Neural cell (in vitro differentiated cells): ENCODE data around the gene SMAD9. TPM values are rescaled to one million over a fixed set of nuclear protein-coding genes. Genes with fewer than 3 reads are reported as not detected.

Source experiments
- H2AFZ ChIP-seq: fragments of 200-600, 300-800 bp; sonication (generic), shearing (Covaris generic); 2 replicates; pipeline ENCODE4 v1.6.0; 2014; ENCODE audit warnings: low read depth, mild to moderate bottlenecking, antibody characterized with exemption, low read length, moderate library complexity
- H3F3A ChIP-seq: fragments of 200-600 bp; shearing (Covaris generic); 2 replicates; pipeline ENCODE4 v1.6.1; 2016; ENCODE audit warnings: mild to moderate bottlenecking, moderate library complexity, mixed read lengths, antibody characterized with exemption, low read length; ENCODE audit not compliant: insufficient read depth, poor library complexity, severe bottlenecking
- H3K27ac ChIP-seq: fragments of 200-600, 300-800 bp; sonication (generic), shearing (Covaris generic); 2 replicates; pipeline ENCODE4 v1.5.1; 2014; ENCODE audit warnings: mild to moderate bottlenecking, low read length, moderate library complexity
- H3K27me3 ChIP-seq: fragments of 300-800, 200-600 bp; sonication (generic), shearing (Covaris generic); 2 replicates; pipeline ENCODE4 v1.6.0; 2014; ENCODE audit warnings: mild to moderate bottlenecking, low read depth, low read length, moderate library complexity; ENCODE audit not compliant: insufficient read depth
- H3K36me3 ChIP-seq: fragments of 300-800, 200-600 bp; sonication (generic), shearing (Covaris generic); 2 replicates; pipeline ENCODE4 v1.5.1; 2014; ENCODE audit warnings: mild to moderate bottlenecking, antibody characterized with exemption, low read length, moderate library complexity; ENCODE audit not compliant: insufficient read depth
- H3K4me2 ChIP-seq: fragments of 300-800, 200-600 bp; sonication (generic), shearing (Covaris generic); 2 replicates; pipeline ENCODE4 v1.6.0; 2014; ENCODE audit warnings: mild to moderate bottlenecking, low read length
- H3K4me3 ChIP-seq: fragments of 300-800, 200-600 bp; sonication (generic), shearing (Covaris generic); 2 replicates; pipeline ENCODE4 v1.5.1; 2014; ENCODE audit warnings: mild to moderate bottlenecking, low read length, moderate library complexity
- H3K79me2 ChIP-seq: fragments of 200-600 bp; shearing (Covaris generic); replicated peaks from 2 replicates; pipeline ENCODE4 v1.6.0; 2014; ENCODE audit warnings: mild to moderate bottlenecking, low read length, moderate library complexity; ENCODE audit not compliant: insufficient read depth
- H3K9ac ChIP-seq: fragments of 300-800, 200-600 bp; sonication (generic), shearing (Covaris generic); 2 replicates; pipeline ENCODE4 v1.6.1; 2016; ENCODE audit warnings: mild to moderate bottlenecking, low read length, mixed read lengths
- H3K9me2 ChIP-seq: fragments of 200-600 bp; shearing (Covaris generic); 2 replicates; pipeline ENCODE4 v1.6.1; 2016; ENCODE audit warnings: mild to moderate bottlenecking, low read length, mixed read lengths; ENCODE audit not compliant: insufficient read depth
- H3K9me3 ChIP-seq: fragments of 200-600, 300-800 bp; sonication (generic), shearing (Covaris generic); 2 replicates; pipeline ENCODE4 v1.6.1; 2016; ENCODE audit warnings: mild to moderate bottlenecking, mixed run types, low read length, moderate library complexity, mixed read lengths
- H4K20me1 ChIP-seq: fragments of 200-600 bp; shearing (Covaris generic); 2 replicates; pipeline ENCODE4 v1.6.1; 2016; ENCODE audit warnings: mild to moderate bottlenecking, mixed run types; ENCODE audit not compliant: insufficient read depth
- CTCF ChIP-seq: fragments of 450-650 bp; IDR thresholded peaks from 2 replicates; pipeline ENCODE4 v1.5.1; 2014; ENCODE audit warnings: antibody characterized with exemption, mild to moderate bottlenecking, moderate library complexity; ENCODE audit not compliant: poor library complexity, severe bottlenecking
- EP300 ChIP-seq: fragments of 450-650 bp; conservative IDR thresholded peaks from 2 replicates; pipeline ENCODE4 v1.6.1; 2014; ENCODE audit warnings: antibody characterized with exemption, mild to moderate bottlenecking, moderate library complexity; ENCODE audit not compliant: poor library complexity, severe bottlenecking
- EZH2 ChIP-seq: fragments of 200-600, 300-800 bp; shearing (Covaris generic), sonication (generic); IDR thresholded peaks from 2 replicates; pipeline ENCODE4 v1.6.1; 2014; ENCODE audit warnings: antibody characterized with exemption, low read length, borderline replicate concordance, mild to moderate bottlenecking; ENCODE audit not compliant: insufficient read depth, poor library complexity, severe bottlenecking
- MXI1 ChIP-seq: fragments of 450-650 bp; conservative IDR thresholded peaks from 2 replicates; pipeline ENCODE4 v1.6.1; 2014; ENCODE audit warnings: antibody characterized with exemption, mild to moderate bottlenecking; ENCODE audit not compliant: poor library complexity, severe bottlenecking
- POLR2AphosphoS5 ChIP-seq: IDR thresholded peaks from 2 replicates; pipeline ENCODE4 v1.6.1; 2012
- RAD21 ChIP-seq: fragments of 450-650 bp; conservative IDR thresholded peaks from 2 replicates; pipeline ENCODE4 v1.6.1; 2014; ENCODE audit warnings: antibody characterized with exemption, mild to moderate bottlenecking, moderate library complexity
- REST ChIP-seq: IDR thresholded peaks from 2 replicates; pipeline ENCODE4 v1.6.1; 2012; ENCODE audit warnings: borderline replicate concordance
- SMC3 ChIP-seq: fragments of 450-650 bp; conservative IDR thresholded peaks from 2 replicates; pipeline ENCODE4 v1.6.1; 2014; ENCODE audit warnings: antibody characterized with exemption, mild to moderate bottlenecking, moderate library complexity; ENCODE audit not compliant: poor library complexity
- TAF1 ChIP-seq: IDR thresholded peaks from 2 replicates; pipeline ENCODE4 v1.6.1; 2012; ENCODE audit warnings: low read depth
- polyA plus RNA-seq: library from polyadenylated mRNA; depleted of rRNA; stranded (reverse); fragments of >200 nt; gene quantifications from 2 replicates; pipeline ENCODE4 v1.2.3, GENCODE V29; 2014

SMAD9 gene
- polyA plus RNA-seq, 1 donor from 2014 or later, result 2.5 TPM

GRCh38 chr13:36897054-36897616 is 22.9 kb downstream of the SMAD9 start:
- no peaks in the 10 kb centered on the region for H3K79me2 ChIP-seq
- no peak overlapping the region for H3K4me2 ChIP-seq
- no peaks in the 10 kb centered on the region for H3F3A ChIP-seq
- no peak overlapping the region for H3K27ac ChIP-seq
- H3K4me3 ChIP-seq, result no peak overlapping the region
- no peaks in the 10 kb centered on the region for H3K27me3 ChIP-seq
- no peaks in the 10 kb centered on the region for H3K9me2 ChIP-seq
- H2AFZ ChIP-seq, result no peak overlapping the region
- H3K9me3 ChIP-seq, result no peaks in the 10 kb centered on the region
- H3K36me3 ChIP-seq, result no peaks in the 10 kb centered on the region
- TF ChIP-seq RAD21 (no peak), REST (no peak), EZH2 (no peak), CTCF (no peak), SMC3 (no peak), POLR2AphosphoS5 (no peak), MXI1 (no peak), TAF1 (no peak), EP300 (no peak)
- H3K9ac ChIP-seq, result no peak overlapping the region
- no peaks in the 10 kb centered on the region for H4K20me1 ChIP-seq

GRCh38 chr13:36891752-36892151 is 28.3 kb downstream of the SMAD9 start:
- Histone ChIP-seq H3F3A (no peaks in the 10 kb centered on the region), H3K27ac (no peak overlapping the region), H3K4me2 (no peak overlapping the region), H2AFZ (no peak overlapping the region), H3K36me3 (no peaks in the 10 kb centered on the region), H3K9me3 (no peaks in the 10 kb centered on the region), H3K9ac (no peak overlapping the region), H4K20me1 (no peaks in the 10 kb centered on the region), H3K79me2 (no peaks in the 10 kb centered on the region), H3K9me2 (no peaks in the 10 kb centered on the region), H3K4me3 (no peak overlapping the region), H3K27me3 (no peaks in the 10 kb centered on the region)
- TF ChIP-seq SMC3 (no peak), POLR2AphosphoS5 (no peak), TAF1 (no peak)
